GM18502 (cell line): ENCODE results near the gene SAE1.

Experiments
- ATAC-seq: cut with Tn5 transposase; IDR thresholded peaks from one replicate; pipeline ENCODE4 v1.9.1; 2021; ENCODE audit warnings: mild to moderate bottlenecking; ENCODE audit not compliant: unreplicated experiment, poor library complexity

Gene SAE1

DNA sequence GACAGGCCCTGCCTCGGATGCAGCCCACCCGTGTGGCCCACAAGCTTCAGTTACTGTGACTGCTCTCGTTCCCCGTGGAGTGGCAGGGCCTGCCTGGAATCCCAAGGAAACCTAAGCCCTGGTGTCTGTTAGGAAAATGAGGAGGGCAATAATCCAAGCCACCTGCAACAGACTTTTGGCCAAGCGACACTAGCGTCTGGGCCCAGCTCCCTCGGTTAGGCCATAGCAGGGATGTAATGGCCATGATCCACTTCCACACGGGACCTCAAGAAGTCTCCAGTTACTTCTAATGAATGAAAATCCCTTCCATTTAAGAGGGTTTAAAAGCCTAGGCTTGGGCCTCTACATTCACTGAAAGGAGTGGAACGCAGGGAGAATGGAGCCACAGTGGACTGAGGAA, 26.0 kb upstream of the SAE1 start:
- ATAC-seq, result no peak

DNA sequence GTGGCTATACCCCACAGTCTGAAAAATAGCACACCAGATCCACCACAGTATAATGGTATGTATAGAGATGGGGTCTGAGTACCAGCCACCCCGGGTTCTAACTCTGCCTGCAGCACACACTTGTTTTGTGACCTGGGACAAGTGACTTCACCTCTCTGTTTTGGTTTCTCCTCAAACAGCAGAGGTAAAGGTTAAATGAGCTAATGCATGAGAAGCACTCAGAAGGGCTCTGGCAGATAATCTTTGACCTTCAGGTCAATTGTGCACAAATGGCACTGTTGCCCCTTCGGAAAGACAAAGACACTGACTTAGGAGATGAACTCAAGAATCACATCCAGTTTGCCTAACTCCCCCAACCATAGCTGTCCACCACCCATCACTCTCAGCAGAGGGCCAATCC, 24.8 kb upstream of the SAE1 start:
- ATAC-seq, result no peak

DNA sequence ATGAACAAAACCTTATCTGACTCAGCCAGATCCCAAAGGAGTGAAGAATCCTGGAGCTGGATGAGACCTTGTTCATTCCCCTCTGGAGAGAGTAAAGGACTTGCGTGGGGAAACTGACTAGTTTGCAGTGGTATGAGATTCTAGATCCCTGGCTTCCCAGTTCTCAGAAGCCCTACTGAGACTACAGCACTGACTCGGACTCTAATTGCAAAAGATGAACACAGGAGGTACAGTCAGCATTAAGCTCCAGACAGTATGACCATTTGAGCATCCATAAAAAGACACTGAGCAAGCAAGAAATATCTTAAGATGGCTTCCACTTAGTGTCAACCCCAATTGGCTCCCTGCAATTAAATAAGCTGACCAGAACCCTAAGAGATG, 23.8 kb upstream of the SAE1 start:
- no peak for ATAC-seq

DNA sequence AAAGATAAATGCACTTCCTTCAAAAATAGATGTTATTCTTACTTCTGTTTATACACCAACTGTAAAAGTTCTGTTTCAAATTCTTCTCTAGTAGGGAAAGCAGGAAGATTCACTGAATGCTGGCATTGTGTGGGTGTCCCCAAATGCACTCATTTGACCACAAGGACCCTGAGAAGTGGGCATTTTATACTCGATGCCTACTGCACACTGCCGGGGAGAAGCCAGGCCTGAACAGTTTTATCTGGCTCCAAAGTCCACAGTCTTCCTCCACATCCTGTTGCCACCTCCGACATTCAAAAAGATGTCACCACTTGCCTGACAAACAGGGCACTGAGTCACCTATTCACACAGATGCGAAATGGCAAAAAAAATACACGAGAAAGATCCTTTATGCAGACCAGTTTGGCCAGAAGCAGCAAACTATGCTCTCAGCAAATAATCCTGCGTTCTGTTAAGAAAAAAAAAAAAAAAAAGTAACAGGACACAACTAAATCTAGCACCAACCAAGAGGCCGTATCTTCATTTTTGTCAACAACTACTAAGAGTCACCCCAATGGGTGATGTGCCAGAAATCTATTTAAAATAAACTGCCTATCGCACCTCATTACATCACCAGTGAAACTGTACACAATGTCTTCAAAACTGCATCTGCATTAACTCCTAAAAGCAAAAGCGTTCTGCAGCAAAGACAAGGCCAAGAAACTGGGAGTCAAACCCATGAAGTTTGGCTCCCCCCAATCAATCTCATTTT, 23.3 kb upstream of the SAE1 start:
- no peak for ATAC-seq

DNA sequence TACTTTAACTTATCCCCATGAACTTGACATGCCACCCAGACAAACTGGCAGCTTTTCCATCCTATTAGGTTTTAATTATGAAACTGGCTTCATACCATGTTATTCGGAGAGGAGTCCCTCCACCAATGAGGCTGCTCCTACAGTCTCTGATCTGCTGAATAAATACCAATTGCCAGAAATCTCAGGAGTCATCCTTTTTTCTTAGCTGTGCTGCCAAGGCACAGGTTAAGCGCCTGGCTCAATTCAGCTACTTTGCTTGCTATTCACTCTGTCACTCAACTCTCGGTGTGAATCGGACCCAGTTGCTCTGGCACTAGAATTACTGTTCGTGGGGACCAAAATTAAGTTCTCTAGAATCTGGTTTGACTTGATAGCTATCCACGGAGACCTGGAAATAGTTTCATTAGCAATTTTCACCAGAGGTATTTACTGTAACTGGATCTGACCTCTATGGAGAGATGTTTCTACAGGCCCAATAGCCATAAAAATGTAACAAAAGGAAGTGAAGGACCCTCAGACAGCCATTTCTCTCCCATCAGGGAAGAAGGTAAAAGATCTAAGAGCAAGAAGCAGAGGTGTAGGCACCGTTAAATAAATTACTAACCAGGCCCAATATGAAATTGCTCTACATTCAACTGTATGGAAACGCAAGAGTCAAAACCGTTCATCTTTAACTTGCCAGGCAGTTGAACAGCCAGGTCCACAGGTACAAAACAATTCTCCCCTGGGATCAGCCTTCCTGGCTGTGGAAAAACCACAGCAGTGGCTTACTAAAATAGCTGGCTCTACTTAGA, 22.5 kb upstream of the SAE1 start:
- ATAC-seq, result no peak

DNA sequence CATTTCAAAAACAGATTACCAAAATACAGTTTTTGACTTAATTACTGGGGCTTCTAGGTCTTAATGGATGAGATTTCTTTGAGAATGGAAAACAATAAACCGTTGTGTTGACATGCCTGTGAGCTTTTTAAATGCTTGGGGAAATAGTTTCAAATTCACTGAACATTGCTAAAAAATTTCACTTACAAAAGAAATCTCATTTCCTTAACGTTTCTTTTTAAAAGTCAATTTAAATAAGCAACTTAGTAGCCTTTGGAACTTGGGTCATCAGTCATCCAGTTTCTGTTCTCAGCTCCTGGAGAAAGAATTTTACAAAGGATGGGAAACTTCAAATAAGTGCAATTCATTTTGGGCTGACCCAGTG, 21.5 kb upstream of the SAE1 start:
- no peak for ATAC-seq

DNA sequence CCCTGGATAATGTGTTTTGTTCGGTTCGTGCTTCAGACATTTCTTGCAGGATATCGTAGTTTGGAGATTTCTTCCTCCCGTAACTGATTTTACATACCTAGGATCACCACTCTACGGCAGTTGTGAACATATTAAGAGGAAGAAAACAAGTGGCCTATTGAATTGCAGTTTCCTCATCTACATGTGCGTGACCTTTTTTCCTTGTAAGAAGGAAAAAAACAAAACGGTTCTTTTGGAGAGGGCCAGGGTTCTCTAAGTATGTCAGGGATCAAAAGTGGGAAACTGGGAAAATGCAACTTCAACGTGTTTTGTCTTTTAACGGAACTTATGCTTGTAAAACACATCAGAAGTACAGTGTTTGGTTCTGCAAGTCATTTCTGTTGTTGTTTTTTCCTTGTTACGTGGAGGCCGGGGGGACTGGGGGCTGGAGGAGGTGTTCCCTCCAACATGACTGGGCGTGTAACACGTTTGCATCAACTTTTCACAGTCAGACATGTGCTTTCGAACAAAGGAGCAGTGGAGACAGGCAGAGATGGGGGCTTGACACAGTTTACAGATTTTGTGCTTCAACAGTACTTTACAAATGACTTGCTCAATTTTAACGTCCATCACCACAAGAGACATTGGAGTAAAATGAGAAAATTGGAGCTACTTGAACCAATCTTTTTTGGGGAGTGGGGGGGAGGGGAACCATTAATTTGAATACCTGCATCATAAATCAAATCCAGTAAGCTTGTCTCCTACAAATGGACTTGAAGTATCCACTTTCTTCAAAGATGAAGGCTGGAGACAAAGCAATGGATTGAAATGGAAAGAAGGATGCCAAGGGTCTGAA, 20.9 kb upstream of the SAE1 start:
- no peak for ATAC-seq

DNA sequence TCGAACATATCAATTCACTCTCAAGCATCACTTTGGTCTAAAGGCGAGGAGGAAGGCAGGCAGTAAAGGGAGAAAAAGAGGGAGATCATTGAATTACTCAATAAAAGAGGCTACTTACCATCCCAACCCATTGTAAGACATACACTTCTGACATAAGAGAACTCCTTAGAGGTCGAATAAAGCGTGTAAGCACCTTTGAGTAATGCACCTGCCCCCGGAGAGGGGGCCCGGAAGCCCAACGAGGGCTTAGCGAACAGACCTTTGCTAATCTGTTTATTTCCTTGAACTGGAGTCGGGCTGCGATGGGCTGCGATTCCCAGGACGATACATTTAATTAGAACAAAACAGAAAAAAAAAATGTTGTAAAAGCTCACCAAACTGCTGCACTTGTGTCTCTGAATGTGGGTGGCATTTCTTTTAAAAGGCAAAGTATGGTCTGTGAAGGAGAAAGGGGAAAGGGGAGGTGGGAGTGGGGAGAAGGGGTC, 20.1 kb upstream of the SAE1 start:
- no peak for ATAC-seq

DNA sequence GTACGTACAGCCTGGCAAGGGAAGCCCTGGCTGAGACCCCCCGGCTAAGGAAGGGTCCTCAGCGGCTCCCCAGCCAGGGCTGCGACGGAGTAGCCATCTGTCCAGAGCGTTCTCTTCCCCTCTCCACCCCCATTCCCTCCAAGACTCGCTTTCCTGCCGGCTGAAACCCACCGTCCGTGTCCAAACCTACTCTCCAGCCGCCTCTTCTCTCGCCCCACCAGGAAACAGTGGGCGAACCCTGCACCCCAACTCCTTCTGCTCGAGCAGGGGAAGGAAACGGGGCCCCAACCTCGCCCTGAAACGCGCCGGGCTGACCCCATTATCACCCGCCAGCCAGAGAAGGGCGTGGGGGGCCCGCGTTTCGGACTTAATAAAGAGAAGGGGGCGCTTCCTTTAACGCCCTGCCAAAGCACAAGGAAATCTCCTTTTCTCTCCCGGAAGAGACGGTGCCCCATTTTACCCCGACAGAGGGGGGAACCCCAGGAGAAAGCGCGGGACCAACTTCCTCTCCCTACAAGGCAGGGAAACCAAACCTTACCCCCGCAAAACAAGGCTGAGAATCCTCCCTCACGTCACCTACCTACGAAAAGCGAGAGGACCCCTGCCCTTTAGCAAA, 19.5 kb upstream of the SAE1 start:
- no peak for ATAC-seq

DNA sequence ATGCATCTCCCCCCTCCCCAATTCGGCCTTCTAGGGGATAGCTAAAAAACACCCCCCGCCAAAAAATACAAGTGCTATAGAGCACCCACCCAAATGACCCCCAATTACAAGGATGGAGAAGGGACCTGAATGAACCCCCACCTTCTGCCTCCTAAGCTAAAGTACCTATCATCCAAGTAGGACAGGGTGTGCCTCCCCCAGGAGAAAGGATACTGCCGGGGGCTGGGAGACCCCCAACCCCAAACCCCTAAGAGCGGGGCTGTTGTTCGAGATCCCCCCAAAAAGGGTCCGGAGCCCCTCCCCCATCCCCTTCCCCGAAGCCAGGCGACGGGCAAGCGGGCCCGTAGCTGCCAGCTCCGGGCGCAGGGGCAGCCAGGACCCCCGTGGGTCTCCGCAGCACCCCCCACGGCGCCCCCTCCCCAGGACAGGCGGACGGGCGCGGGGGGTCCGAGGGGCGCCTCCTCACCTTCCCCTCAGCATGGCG, 18.9 kb upstream of the SAE1 start:
- ATAC-seq, result no peak

DNA sequence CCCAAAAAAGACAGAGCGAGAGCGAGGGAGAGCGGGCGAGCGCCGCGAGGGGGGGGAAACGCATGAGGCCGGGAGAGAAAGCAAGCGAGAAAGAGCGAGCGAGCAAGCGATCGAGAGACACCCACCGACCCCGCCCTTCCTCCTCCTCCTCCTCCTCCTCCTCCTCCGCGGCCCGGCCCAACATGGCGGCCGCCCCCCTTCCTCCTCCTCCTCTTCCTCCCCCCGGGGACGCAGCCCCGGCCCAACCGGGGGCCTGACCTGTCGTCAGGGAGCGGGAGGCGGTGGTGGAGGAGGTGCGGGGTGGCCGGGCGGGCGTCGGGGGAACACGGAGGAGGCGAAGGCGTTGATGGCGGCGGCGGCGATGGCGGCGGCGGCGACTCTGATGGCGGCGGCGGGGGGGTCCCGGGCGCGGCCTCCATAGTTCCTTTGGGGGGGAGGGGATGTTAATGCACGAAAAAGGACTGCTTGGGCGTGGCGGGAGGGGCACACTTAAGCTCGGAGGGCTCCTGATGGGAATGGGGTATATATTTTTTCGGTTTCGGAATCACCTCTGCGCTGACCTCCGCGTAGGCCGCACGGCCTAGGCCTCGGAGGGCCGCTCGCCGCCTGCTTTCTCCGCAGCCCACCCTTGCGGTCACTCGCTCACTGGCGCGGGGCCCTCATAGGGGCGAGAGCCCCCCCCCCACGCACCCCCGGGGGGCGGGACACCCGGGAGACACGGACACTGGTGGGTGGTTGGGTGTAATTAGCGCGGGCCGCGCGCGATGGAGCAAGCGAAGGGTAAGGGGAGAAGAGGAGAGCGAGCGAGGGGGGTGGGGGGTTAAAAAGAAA, 18.3 kb upstream of the SAE1 start:
- ATAC-seq, result peak; percentile 15

DNA sequence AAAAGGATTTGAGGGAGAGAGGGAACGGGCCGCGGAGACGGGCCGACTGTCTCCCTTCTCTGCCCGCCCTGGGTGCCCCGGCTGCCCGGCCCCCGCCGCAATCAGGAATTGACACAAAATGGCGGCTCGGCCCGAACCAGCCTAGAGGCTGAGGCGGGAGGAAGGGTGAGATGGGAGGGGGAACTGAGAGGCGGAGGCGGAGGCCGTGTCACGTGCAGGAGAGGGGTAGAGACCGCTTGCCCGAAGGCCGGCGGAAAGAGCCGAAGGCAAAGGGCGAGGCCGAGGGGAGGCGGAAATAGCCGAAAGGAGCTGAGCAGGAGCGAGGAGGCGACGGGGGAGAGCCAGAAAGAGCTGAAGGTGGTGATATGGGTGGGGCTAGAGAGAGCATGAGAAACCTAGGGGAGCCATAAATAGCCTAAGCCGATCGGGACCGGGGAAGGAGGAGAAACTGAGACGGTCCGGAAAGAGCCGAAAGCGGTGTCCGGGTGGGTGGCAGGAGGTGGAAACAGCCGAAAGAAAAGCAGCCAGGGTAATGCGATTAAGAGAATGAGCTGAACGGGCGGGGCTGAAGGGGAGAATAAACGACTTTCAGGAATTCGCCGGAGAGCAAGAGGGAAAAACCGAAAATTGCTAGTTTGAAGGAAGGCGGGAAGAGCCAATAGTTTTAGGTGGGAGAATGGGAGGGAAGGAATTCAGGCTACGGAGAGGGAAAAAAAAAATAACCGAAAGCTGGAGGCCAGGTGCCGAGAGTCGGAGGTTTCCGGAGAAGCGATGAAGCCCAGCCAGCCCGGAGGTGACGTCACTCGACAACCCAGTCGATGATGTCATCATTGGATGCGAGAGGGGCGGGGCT, 17.4 kb upstream of the SAE1 start, which contains the start of gene ZC3H4:
ZC3H4 (minus strand) TSS at position 780 of the 853 bp plus-strand sequence. CDS start 1,192 bp downstream, outside the sequence.
- peak; percentile 78 for ATAC-seq

DNA sequence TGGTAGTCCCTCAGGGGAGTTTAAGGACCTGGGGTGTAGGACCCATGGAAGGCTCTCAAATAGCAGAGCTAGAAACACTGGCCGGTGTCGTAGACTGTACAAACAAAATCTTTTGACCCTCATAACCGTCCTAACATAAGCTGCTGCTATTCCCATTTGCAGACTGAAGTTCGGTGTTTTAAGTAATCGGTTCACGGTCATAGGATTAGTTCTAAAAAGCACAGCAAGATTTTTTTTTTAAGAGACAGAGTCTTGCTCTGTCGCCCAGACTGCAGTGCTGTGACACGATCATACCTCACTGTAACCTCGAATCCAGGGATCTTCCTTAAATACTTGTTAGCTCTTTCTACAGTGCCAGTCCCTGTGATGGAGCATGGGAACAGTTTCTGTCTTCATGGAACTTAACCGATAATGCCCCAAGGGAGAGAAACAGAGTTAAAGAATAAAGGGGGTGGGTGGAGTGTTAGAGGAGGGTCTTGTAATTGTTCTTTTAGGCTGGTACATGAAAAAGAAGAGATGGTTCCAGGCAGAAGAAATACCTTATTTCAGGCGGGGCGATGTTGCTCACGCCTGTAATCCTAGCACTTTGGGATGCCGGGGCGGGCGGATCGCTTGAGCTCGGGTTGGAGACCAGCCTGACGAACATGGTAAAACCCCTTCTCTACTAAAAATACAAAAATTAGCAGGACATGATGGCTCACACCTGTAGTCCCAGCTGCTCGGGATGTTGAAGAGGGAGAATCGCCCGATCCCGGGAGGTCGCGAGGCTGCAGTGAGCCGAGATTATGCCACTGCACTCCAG, 16.6 kb upstream of the SAE1 start:
- ATAC-seq, result no peak

DNA sequence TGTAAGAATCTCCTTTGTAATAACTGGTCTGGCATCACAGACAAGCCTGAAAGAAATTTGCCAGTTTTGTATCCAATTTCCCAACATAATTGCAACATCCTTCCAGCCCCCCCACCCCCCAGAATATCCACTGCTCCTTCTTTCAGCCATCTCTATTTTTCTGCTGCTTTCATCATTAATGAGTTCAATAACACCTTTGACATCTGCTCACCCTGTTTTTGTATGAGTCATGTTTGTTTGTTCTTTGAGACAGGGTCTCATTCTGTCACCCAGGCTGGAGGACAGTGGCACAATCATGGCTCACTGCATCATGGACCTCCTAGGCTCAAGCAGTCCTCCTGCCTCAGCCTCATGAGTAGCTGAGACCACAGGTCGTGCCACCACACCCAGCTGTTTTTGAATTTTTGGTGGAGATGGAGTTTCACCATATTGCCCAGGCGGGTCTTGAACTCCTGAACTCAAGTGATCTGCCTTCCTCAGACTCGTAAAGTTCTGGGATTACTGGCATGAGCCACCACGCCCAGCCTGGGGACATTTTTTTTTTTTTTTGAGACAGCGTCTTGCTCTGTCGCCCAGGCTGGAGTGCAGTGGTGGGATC, 10.1 kb upstream of the SAE1 start:
- no peak for ATAC-seq

DNA sequence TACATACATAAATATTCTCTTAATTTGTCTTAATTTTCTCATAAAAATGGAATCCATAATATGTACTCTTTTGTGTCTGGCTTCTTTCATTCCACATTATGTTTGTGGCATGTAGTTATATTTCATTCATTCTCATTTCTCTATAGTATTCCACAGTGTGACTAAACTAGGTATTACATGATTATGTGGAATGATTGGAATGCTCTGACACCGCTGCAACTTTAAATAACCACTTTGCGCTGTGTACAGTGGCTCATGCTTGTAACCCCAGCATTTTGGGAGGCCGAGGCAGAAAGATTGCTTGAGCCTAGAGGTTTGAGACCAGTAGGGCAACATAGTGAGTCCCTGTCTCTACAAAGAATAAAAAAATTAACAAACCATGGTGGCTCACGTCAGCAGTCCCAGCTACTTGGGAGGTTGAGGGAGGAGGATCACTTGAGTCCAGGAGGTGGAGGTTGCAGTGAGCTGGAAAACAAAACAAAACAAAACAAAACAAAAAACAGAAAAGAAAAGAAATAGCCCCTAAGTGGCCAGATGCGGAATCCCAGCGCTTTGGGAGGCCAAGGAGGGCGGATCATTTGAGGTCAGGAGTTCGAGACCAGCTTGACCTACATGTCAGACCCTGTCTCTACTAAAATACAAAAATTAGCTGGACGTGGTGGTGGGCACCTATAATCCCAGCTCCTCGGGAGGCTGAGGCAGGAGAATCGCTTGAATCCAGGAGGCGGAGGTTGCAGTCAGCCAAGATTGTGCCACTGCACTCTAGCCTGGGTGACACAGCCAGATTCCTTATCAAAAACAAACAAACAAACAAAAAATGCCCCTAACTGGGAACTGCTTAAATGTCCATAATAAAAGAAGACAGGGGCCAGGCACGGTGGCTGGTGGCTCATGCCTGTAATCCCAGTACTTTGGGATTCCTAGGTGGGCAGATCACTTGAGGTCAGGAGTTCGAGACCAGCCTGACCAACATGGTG, 8.0 kb upstream of the SAE1 start:
- ATAC-seq, result no peak

DNA sequence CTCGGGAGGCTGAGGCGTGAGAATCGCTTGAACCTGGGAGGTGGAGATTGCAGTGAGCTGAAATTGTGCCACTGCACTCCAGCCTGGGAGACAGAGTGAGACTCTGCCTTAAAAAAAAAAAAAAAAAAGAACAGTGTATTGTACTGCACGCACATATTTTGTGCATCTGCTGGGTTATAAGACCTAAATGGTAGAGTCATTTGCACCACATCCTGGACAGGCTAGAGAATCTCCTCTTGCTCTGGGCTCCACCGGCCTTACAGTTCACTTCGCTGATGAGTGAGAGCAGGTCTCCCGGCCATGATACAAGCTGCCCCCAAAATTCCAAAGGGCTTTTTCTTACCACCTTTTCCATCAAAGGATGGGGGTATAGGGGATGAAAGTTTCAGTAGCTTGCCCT, 7.2 kb upstream of the SAE1 start:
- no peak for ATAC-seq
